ENCODE data around the gene TGM5.

GRCh38 chr15:43255376-43255775 lies 11.4 kb downstream of the TGM5 start:
- no peak for TF ChIP-seq POLR2A (IDR thresholded peaks at IDR 0.05)
- TF ChIP-seq CTCF (IDR thresholded peaks at IDR 0.05) = no peak

All from upper lobe of left lung (tissue), 4 donors.